OCI-LY1 (cell line): Measurements from ENCODE around the gene FBXL22.

Source experiments
- EZH2 ChIP-seq: fragments of 200-600 bp; sonication (generic), shearing (Covaris generic); IDR thresholded peaks from 2 replicates; pipeline ENCODE4 v1.8.0; 2017; ENCODE audit warnings: borderline replicate concordance, mixed run types, mild to moderate bottlenecking, antibody characterized with exemption, low read length, moderate library complexity, mixed read lengths
- TF ChIP-seq, protein P1 (sequence below): fragments of 200-600 bp; sonication (generic), shearing (Covaris generic); IDR thresholded peaks from 2 replicates; pipeline ENCODE4 v1.5.1; 2017; ENCODE audit warnings: mild to moderate bottlenecking, antibody characterized with exemption, low read length, moderate library complexity, mixed read lengths

DNA sequence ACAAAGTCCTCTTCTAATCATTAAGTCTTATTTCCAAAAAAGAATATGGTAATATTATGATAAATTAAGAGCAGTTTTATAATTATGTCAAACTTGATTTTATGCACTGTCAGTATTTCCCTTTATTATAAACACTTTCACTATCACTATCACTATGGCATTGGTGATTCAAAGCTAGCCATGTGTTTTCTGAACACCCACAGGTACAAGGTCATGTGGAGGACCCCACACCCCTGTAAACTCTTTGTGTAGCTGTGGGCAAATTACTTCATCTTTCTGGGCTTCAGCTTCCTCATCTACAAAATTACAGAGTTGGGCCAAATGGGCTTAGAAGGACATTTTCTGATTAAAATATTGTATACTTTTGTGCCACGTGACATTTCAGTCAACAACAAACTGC, 41.7 kb downstream of the FBXL22 start:
- TF ChIP-seq, protein P1, sequence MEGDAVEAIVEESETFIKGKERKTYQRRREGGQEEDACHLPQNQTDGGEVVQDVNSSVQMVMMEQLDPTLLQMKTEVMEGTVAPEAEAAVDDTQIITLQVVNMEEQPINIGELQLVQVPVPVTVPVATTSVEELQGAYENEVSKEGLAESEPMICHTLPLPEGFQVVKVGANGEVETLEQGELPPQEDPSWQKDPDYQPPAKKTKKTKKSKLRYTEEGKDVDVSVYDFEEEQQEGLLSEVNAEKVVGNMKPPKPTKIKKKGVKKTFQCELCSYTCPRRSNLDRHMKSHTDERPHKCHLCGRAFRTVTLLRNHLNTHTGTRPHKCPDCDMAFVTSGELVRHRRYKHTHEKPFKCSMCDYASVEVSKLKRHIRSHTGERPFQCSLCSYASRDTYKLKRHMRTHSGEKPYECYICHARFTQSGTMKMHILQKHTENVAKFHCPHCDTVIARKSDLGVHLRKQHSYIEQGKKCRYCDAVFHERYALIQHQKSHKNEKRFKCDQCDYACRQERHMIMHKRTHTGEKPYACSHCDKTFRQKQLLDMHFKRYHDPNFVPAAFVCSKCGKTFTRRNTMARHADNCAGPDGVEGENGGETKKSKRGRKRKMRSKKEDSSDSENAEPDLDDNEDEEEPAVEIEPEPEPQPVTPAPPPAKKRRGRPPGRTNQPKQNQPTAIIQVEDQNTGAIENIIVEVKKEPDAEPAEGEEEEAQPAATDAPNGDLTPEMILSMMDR: no peak
- TF ChIP-seq EZH2: no peak
